Measurements from ENCODE around the gene ZNF791. TPM values are rescaled to one million over a fixed set of nuclear protein-coding genes. Genes with fewer than 3 reads are reported as not detected.
A peak's percentile ranks its signal among the peaks of the same experiment; 100 is the strongest.
"Not testable (repeated sequence)": the region's sequence is repeated elsewhere in the genome, so short reads cannot be mapped to it uniquely, and the experiment has no call there.

ZNF791 gene
- polyA plus RNA-seq, 3 donors from 2014 or later, result 10.9 to 21.3 (median 12.9) TPM

DNA sequence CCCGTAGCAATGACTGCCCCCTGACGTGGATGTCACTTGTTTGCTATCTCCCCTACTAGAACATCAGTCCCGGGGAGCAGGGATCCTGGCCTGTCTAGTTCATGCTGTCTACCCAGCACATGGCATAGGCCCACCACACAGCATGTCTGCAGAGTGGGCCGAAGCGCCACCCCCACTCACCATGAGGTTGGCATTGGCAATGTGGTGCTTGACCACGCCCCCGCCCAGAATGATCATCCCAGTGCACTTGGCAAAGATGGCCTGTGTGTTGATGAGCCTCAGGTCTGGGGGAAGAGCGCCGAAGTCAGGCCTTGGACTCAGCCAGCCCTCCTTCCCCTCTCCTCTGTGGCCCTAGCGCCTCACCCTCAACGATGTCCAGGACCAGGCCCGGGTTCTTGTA, 66.2 kb downstream of the ZNF791 start:
- peaks cover 9 to 29% (median 14%) of the 10 kb centered on the region in 3 donors for H3K36me3 Mint-ChIP-seq
- H3K27me3 Mint-ChIP-seq (ENCODE audit: low read depth in 3 of 3), result peaks cover 9 to 18% (median 10%) of the 10 kb centered on the region in 3 donors
- H3K27ac Mint-ChIP-seq, result peak overlapping the region in 4 of 6 donors; percentile 39 to 77 (median 56)
- DNase-seq, result no peak
- no peak overlapping the region for H3K4me3 Mint-ChIP-seq
- H3K4me1 Mint-ChIP-seq, result peaks cover 33 to 37% of the 10 kb centered on the region in 2 donors
- no peaks in the 10 kb centered on the region for H3K9me3 Mint-ChIP-seq

DNA sequence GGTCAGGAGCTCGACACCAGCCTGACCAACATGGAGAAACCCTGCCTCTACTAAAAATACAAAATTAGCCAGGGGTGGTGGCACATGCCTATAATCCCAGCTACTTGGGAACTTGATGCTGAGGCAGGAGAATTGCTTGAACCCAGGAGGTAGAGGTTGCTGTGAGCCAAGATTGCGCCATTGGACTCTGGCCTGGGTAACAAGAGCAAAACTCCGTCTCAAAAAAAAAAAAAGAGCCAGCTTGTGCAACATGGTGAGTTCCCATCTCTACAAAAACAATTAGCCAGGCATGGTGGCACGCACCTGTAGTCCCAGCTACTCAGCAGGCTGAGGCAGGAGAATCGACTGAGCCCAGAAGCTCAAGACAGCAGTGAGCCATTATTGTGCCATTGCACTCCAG, 67.3 kb downstream of the ZNF791 start:
- H3K4me1 Mint-ChIP-seq, result peaks cover 29 to 35% of the 10 kb centered on the region in 2 donors
- not testable (repeated sequence) for H3K27ac Mint-ChIP-seq, DNase-seq, H3K4me3 Mint-ChIP-seq, H3K9me3 Mint-ChIP-seq
- peaks cover 14 to 22% (median 14%) of the 10 kb centered on the region in 3 donors for H3K27me3 Mint-ChIP-seq (ENCODE audit: low read depth in 3 of 3)
- peaks cover 9 to 26% (median 11%) of the 10 kb centered on the region in 3 donors for H3K36me3 Mint-ChIP-seq

- H3K27ac Mint-ChIP-seq, result peak overlapping the region in 4 of 6 donors; percentile 10 to 69 (median 31)
- H3K4me1 Mint-ChIP-seq, result peaks cover 29 to 32% of the 10 kb centered on the region in 2 donors
- H3K27me3 Mint-ChIP-seq (ENCODE audit: low read depth in 3 of 3), result peaks cover 14 to 22% (median 18%) of the 10 kb centered on the region in 3 donors
- peak overlapping the region; percentile 17 to 94 (median 60) for H3K4me3 Mint-ChIP-seq
- DNase-seq, result no peak
- no peaks in the 10 kb centered on the region for H3K9me3 Mint-ChIP-seq
- H3K36me3 Mint-ChIP-seq, result peaks cover 9 to 19% (median 11%) of the 10 kb centered on the region in 3 donors
Observed at GRCh38 chr19:12680034-12680433, 69.3 kb downstream of the ZNF791 start.

DNA sequence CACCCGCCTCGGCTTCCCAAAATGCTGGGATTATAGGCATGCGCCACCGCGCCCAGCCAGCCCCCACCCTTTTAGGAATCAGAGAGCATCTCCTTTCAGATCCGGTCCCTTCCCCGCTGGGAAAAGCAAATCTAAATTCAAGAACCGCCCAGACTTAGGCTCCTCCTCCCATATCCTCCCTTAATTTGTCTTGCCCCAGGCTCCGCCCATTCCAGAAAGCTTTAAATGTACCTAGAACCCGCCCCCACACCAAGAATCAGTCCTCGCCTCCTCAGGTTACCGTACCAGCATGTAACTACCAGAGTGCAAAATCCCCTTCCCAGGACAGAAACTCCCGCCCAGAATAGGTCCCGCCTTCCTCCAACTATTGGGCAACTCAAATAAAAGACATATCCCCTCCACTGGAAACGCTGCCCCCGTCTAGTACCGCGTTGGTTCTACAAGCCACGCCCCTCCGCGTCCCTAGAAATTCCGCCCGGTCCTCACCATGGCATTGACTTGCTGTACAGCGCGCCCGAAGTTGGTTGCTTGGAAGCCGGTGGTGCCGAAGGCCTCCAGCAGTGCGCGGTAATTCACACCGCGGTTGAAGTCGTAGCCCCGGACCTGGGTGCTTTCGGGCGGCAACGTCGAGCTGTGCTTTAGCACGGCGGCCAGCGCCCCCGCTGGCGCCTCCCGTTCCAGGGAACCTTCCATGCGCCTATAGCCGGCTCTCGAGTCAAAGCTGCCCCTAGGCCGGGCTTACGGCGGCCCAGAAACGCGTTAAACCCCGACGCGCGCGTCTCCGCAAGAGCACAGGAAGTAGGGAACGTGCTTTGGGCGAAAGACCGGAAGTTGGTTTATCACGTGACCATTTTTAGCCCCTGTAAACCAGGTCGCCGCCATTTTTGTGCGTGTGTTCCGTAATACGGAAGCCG, 70.6 kb downstream of the ZNF791 start, which contains the start of gene DHPS:
DHPS (minus strand) TSS at position 807 of the 914 bp plus-strand sequence; CDS start at position 693, 114 bp downstream.
- Mint-ChIP-seq H3K27me3 (ENCODE audit: low read depth in 3 of 3) (peaks cover 14 to 23% (median 22%) of the 10 kb centered on the region in 3 donors), H3K4me3 (peak within 1 kb of the TSS; percentile 94 to 99 (median 96)), H3K4me1 (peaks cover 27 to 30% of the 10 kb centered on the region in 2 donors), H3K27ac (peak within 1 kb of the TSS; percentile 93 to 98 (median 95)), H3K36me3 (peaks cover 7 to 17% (median 9%) of the 10 kb centered on the region in 3 donors), H3K9me3 (no peaks in the 10 kb centered on the region)
- peak; percentile 91 to 95 (median 93) for DNase-seq

Other genes starting within 250 kb of the ZNF791 start
- 1 to 10 TPM in 2 of 3 donors, under 1 TPM in 1; 0.46 to 2.4 (median 1.4) TPM for gene ZNF442, start 245.2 kb upstream of the ZNF791 start, polyA plus RNA-seq
- 1 to 10 TPM; 4.5 to 9.1 (median 4.7) TPM for gene ZNF799, start 209.6 kb upstream of the ZNF791 start, polyA plus RNA-seq
- gene ZNF443, start 169.9 kb upstream of the ZNF791 start, polyA plus RNA-seq, result 1 to 10 TPM in 2 of 3 donors, not detected in 1; 1.9 to 3.0 TPM
- gene ZNF709, start 126.1 kb upstream of the ZNF791 start, polyA plus RNA-seq, result 1 to 10 TPM; 1.1 to 2.6 (median 2.3) TPM
- gene ZNF564, start 59.4 kb upstream of the ZNF791 start, polyA plus RNA-seq, result 10 to 100 TPM; 14.0 to 22.6 (median 16.2) TPM
- gene ZNF490, start 107 bp upstream of the ZNF791 start, polyA plus RNA-seq, result 1 to 10 TPM; 3.1 to 8.2 (median 3.5) TPM
- gene MAN2B1, start 55.8 kb downstream of the ZNF791 start, polyA plus RNA-seq, result 10 to 100 TPM; 25.3 to 44.4 (median 27.2) TPM
- gene WDR83, start 55.9 kb downstream of the ZNF791 start, polyA plus RNA-seq, result 10 to 100 TPM; 19.9 to 30.1 (median 23.2) TPM
- 10 to 100 TPM; 70.8 to 76.0 (median 74.4) TPM for gene DHPS, start 71.0 kb downstream of the ZNF791 start, polyA plus RNA-seq
- gene GNG14, start 77.1 kb downstream of the ZNF791 start, polyA plus RNA-seq, result not detected
- gene FBXW9, start 85.7 kb downstream of the ZNF791 start, polyA plus RNA-seq, result 1 to 10 TPM; 6.4 to 8.2 (median 8.0) TPM
- gene TNPO2, start 113.0 kb downstream of the ZNF791 start, polyA plus RNA-seq, result 1 to 10 TPM in 1 of 3 donors, under 1 TPM in 2; 0.46 to 4.0 (median 0.98) TPM
- 100 to 1,000 TPM; 183 to 301 (median 283) TPM for gene TRIR, start 123.8 kb downstream of the ZNF791 start, polyA plus RNA-seq
- 100 to 1,000 TPM in 2 of 3 donors, 10 to 100 TPM in 1; 93.5 to 182 (median 124) TPM for gene GET3, start 126.6 kb downstream of the ZNF791 start, polyA plus RNA-seq
- gene BEST2, start 140.9 kb downstream of the ZNF791 start, polyA plus RNA-seq, result not detected
- 1 to 10 TPM in 2 of 3 donors, not detected in 1; 2.1 to 2.5 TPM for gene HOOK2, start 164.6 kb downstream of the ZNF791 start, polyA plus RNA-seq
- gene JUNB, start 180.6 kb downstream of the ZNF791 start, polyA plus RNA-seq, result 100 to 1,000 TPM; 620 to 796 (median 697) TPM
- gene PRDX2, start 190.9 kb downstream of the ZNF791 start, polyA plus RNA-seq, result 100 to 1,000 TPM; 157 to 165 (median 159) TPM
- 10 to 100 TPM in 1 of 3 donors, 1 to 10 TPM in 2; 3.0 to 11.0 (median 4.5) TPM for gene THSD8, start 191.1 kb downstream of the ZNF791 start, polyA plus RNA-seq
- 10 to 100 TPM; 27.7 to 45.4 (median 37.5) TPM for gene RNASEH2A, start 195.7 kb downstream of the ZNF791 start, polyA plus RNA-seq
- gene RTBDN, start 223.7 kb downstream of the ZNF791 start, polyA plus RNA-seq, result not detected
- under 1 TPM in 2 of 3 donors, not detected in 1; 0.28 TPM for gene MAST1, start 227.6 kb downstream of the ZNF791 start, polyA plus RNA-seq

Measured in immature natural killer cell (primary cell).